ENCODE measurements around the gene VPS26A. TPM values are rescaled to one million over a fixed set of nuclear protein-coding genes. Genes with fewer than 3 reads are reported as not detected.

Gene VPS26A
- polyA plus RNA-seq, 3 donors = 10.1 to 58.3 (median 42.1) TPM

DNA sequence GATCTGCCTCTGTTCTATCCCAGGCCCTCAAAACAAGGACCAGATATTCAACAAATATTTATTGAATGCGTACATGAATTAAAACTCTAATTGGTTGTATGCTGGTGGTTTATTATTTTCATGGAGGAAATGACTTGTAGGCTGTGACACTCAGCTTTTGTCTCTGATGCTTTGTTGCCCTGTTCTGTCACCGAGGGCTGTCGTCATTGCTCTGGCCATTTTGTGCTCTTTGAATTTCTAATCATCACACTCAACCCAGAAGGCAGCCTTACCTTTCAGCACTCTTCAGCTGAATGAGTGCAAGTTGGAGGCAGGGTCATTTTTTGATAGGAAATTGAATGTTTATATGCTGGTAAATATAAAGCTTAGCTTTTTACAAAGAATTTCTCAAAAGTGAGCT lies 21.5 kb upstream of the VPS26A start:
- Histone ChIP-seq H3K4me2 (replicated peaks; ENCODE audit: extremely low read depth, low read length, poor library complexity, severe bottlenecking) (peak overlapping the region; percentile 10), H3K27ac (ENCODE audit: low read depth in 1 of 2, low read length in 2 of 2) (peak overlapping the region; percentile 60 to 73), H2AFZ (ENCODE audit: insufficient read depth, low read depth, low read length, poor library complexity, severe bottlenecking) (no peak overlapping the region), H3K9me3 (replicated peaks in 1 of 2; ENCODE audit: control insufficient read depth in 1 of 2, insufficient read depth in 1 of 2, low read length in 2 of 2) (no peaks in the 10 kb centered on the region), H3K79me2 (ENCODE audit: insufficient read depth, low read length) (peaks cover 69% of the 10 kb centered on the region), H3K4me3 (replicated peaks in 1 of 3; ENCODE audit: low read depth in 2 of 3, low read length in 3 of 3) (no peak overlapping the region), H3K4me1 (ENCODE audit: control insufficient read depth in 1 of 2, insufficient read depth in 2 of 2, low read length in 2 of 2) (peaks cover 47 to 54% of the 10 kb centered on the region in 2 donors), H3K9ac (ENCODE audit: insufficient read depth, low read length, poor library complexity, severe bottlenecking) (no peak overlapping the region), H3K36me3 (replicated peaks in 1 of 2; ENCODE audit: control insufficient read depth in 1 of 2, insufficient read depth in 2 of 2, low read length in 2 of 2) (peaks cover 72 to 83% of the 10 kb centered on the region in 2 donors), H3K27me3 (ENCODE audit: control insufficient read depth in 2 of 2, insufficient read depth in 2 of 2, low read length in 2 of 2) (no peaks in the 10 kb centered on the region), H4K20me1 (ENCODE audit: insufficient read depth, low read length) (peaks cover 100% of the 10 kb centered on the region)
- intact Hi-C loops (cut with micrococcal nuclease) = no loop called here
- peaks cover 0 to 7% (median 0%) of the 10 kb centered on the region in 7 donors for H3K9me3 Mint-ChIP-seq
- no peak for DNase-seq
- WGBS (ENCODE audit: insufficient coverage) = no CpG with 5 or more reads among the region's 3 CpGs
- peak overlapping the region in 1 of 2 donors; percentile 49 for H3K4me3 Mint-ChIP-seq
- H3K36me3 Mint-ChIP-seq = peaks cover 67 to 89% of the 10 kb centered on the region in 2 donors
- H3K27me3 Mint-ChIP-seq (ENCODE audit: low read depth in 3 of 3) = peaks cover 0 to 2% (median 0%) of the 10 kb centered on the region in 3 donors
- H3K27ac Mint-ChIP-seq = peak overlapping the region; percentile 86 to 96 (median 90)
- H3K4me1 Mint-ChIP-seq = peaks cover 52% of the 10 kb centered on the region
- TF ChIP-seq, protein P1, sequence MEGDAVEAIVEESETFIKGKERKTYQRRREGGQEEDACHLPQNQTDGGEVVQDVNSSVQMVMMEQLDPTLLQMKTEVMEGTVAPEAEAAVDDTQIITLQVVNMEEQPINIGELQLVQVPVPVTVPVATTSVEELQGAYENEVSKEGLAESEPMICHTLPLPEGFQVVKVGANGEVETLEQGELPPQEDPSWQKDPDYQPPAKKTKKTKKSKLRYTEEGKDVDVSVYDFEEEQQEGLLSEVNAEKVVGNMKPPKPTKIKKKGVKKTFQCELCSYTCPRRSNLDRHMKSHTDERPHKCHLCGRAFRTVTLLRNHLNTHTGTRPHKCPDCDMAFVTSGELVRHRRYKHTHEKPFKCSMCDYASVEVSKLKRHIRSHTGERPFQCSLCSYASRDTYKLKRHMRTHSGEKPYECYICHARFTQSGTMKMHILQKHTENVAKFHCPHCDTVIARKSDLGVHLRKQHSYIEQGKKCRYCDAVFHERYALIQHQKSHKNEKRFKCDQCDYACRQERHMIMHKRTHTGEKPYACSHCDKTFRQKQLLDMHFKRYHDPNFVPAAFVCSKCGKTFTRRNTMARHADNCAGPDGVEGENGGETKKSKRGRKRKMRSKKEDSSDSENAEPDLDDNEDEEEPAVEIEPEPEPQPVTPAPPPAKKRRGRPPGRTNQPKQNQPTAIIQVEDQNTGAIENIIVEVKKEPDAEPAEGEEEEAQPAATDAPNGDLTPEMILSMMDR (IDR thresholded peaks at IDR 0.05) = no peak

DNA sequence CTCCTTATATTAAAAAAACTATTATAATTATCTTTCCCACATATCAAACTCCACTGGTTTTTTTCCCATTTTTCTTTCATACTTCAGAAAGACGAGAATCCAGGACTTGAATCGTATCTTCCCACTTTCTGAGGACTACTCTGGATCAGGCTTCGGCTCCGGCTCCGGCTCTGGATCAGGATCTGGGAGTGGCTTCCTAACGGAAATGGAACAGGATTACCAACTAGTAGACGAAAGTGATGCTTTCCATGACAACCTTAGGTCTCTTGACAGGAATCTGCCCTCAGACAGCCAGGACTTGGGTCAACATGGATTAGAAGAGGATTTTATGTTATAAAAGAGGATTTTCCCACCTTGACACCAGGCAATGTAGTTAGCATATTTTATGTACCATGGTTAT lies 20.2 kb upstream of the VPS26A start:
- no peak overlapping the region for H3K4me3 ChIP-seq (replicated peaks in 1 of 3; ENCODE audit: low read depth in 2 of 3, low read length in 3 of 3)
- DNase-seq = no peak
- H3K27ac Mint-ChIP-seq = peak overlapping the region in 2 of 7 donors; percentile 46 to 62
- intact Hi-C loops (cut with micrococcal nuclease) = no loop called here
- H3K79me2 ChIP-seq (ENCODE audit: insufficient read depth, low read length) = peaks cover 56% of the 10 kb centered on the region
- H3K36me3 Mint-ChIP-seq = peaks cover 55 to 80% of the 10 kb centered on the region in 2 donors
- WGBS (ENCODE audit: insufficient coverage) = 79% methylated on average over 6 of the region's 7 CpGs
- no peak overlapping the region for H2AFZ ChIP-seq (ENCODE audit: insufficient read depth, low read depth, low read length, poor library complexity, severe bottlenecking)
- peaks cover 39% of the 10 kb centered on the region for H3K4me1 Mint-ChIP-seq
- H3K4me1 ChIP-seq (ENCODE audit: control insufficient read depth in 1 of 2, insufficient read depth in 2 of 2, low read length in 2 of 2) = peaks cover 37 to 41% of the 10 kb centered on the region in 2 donors
- H3K4me2 ChIP-seq (replicated peaks; ENCODE audit: extremely low read depth, low read length, poor library complexity, severe bottlenecking) = no peak overlapping the region
- TF ChIP-seq, protein P1 (IDR thresholded peaks at IDR 0.05) = no peak
- H3K9me3 ChIP-seq (replicated peaks in 1 of 2; ENCODE audit: control insufficient read depth in 1 of 2, insufficient read depth in 1 of 2, low read length in 2 of 2) = no peaks in the 10 kb centered on the region
- H3K4me3 Mint-ChIP-seq = no peak overlapping the region
- H3K9ac ChIP-seq (ENCODE audit: insufficient read depth, low read length, poor library complexity, severe bottlenecking) = no peak overlapping the region
- H3K36me3 ChIP-seq (replicated peaks in 1 of 2; ENCODE audit: control insufficient read depth in 1 of 2, insufficient read depth in 2 of 2, low read length in 2 of 2) = peaks cover 59 to 69% of the 10 kb centered on the region in 2 donors
- no peak overlapping the region for H3K27ac ChIP-seq (ENCODE audit: low read depth in 1 of 2, low read length in 2 of 2)
- H3K27me3 ChIP-seq (ENCODE audit: control insufficient read depth in 2 of 2, insufficient read depth in 2 of 2, low read length in 2 of 2) = no peaks in the 10 kb centered on the region
- H4K20me1 ChIP-seq (ENCODE audit: insufficient read depth, low read length) = peaks cover 92% of the 10 kb centered on the region
- H3K9me3 Mint-ChIP-seq = peaks cover 0 to 3% (median 0%) of the 10 kb centered on the region in 7 donors
- H3K27me3 Mint-ChIP-seq (ENCODE audit: low read depth in 3 of 3) = peaks cover 0 to 2% (median 0%) of the 10 kb centered on the region in 3 donors
